Neural cell (in vitro differentiated cells): ENCODE results near the gene GMDS. TPM values are rescaled to one million over a fixed set of nuclear protein-coding genes. Genes with fewer than 3 reads are reported as not detected.

Source experiments
- H2AFZ ChIP-seq: fragments of 200-600, 300-800 bp; sonication (generic), shearing (Covaris generic); 2 replicates; pipeline ENCODE4 v1.6.0; 2014; ENCODE audit warnings: low read depth, mild to moderate bottlenecking, antibody characterized with exemption, low read length, moderate library complexity
- H3F3A ChIP-seq: fragments of 200-600 bp; shearing (Covaris generic); 2 replicates; pipeline ENCODE4 v1.6.1; 2016; ENCODE audit warnings: mild to moderate bottlenecking, moderate library complexity, mixed read lengths, antibody characterized with exemption, low read length; ENCODE audit not compliant: insufficient read depth, poor library complexity, severe bottlenecking
- H3K27ac ChIP-seq: fragments of 200-600, 300-800 bp; sonication (generic), shearing (Covaris generic); 2 replicates; pipeline ENCODE4 v1.5.1; 2014; ENCODE audit warnings: mild to moderate bottlenecking, low read length, moderate library complexity
- H3K27me3 ChIP-seq: fragments of 300-800, 200-600 bp; sonication (generic), shearing (Covaris generic); 2 replicates; pipeline ENCODE4 v1.6.0; 2014; ENCODE audit warnings: mild to moderate bottlenecking, low read depth, low read length, moderate library complexity; ENCODE audit not compliant: insufficient read depth
- H3K36me3 ChIP-seq: fragments of 300-800, 200-600 bp; sonication (generic), shearing (Covaris generic); 2 replicates; pipeline ENCODE4 v1.5.1; 2014; ENCODE audit warnings: mild to moderate bottlenecking, antibody characterized with exemption, low read length, moderate library complexity; ENCODE audit not compliant: insufficient read depth
- H3K4me2 ChIP-seq: fragments of 300-800, 200-600 bp; sonication (generic), shearing (Covaris generic); 2 replicates; pipeline ENCODE4 v1.6.0; 2014; ENCODE audit warnings: mild to moderate bottlenecking, low read length
- H3K4me3 ChIP-seq: fragments of 300-800, 200-600 bp; sonication (generic), shearing (Covaris generic); 2 replicates; pipeline ENCODE4 v1.5.1; 2014; ENCODE audit warnings: mild to moderate bottlenecking, low read length, moderate library complexity
- H3K79me2 ChIP-seq: fragments of 200-600 bp; shearing (Covaris generic); replicated peaks from 2 replicates; pipeline ENCODE4 v1.6.0; 2014; ENCODE audit warnings: mild to moderate bottlenecking, low read length, moderate library complexity; ENCODE audit not compliant: insufficient read depth
- H3K9ac ChIP-seq: fragments of 300-800, 200-600 bp; sonication (generic), shearing (Covaris generic); 2 replicates; pipeline ENCODE4 v1.6.1; 2016; ENCODE audit warnings: mild to moderate bottlenecking, low read length, mixed read lengths
- H3K9me2 ChIP-seq: fragments of 200-600 bp; shearing (Covaris generic); 2 replicates; pipeline ENCODE4 v1.6.1; 2016; ENCODE audit warnings: mild to moderate bottlenecking, low read length, mixed read lengths; ENCODE audit not compliant: insufficient read depth
- H3K9me3 ChIP-seq: fragments of 200-600, 300-800 bp; sonication (generic), shearing (Covaris generic); 2 replicates; pipeline ENCODE4 v1.6.1; 2016; ENCODE audit warnings: mild to moderate bottlenecking, mixed run types, low read length, moderate library complexity, mixed read lengths
- H4K20me1 ChIP-seq: fragments of 200-600 bp; shearing (Covaris generic); 2 replicates; pipeline ENCODE4 v1.6.1; 2016; ENCODE audit warnings: mild to moderate bottlenecking, mixed run types; ENCODE audit not compliant: insufficient read depth
- CTCF ChIP-seq: fragments of 450-650 bp; IDR thresholded peaks from 2 replicates; pipeline ENCODE4 v1.5.1; 2014; ENCODE audit warnings: antibody characterized with exemption, mild to moderate bottlenecking, moderate library complexity; ENCODE audit not compliant: poor library complexity, severe bottlenecking
- EP300 ChIP-seq: fragments of 450-650 bp; conservative IDR thresholded peaks from 2 replicates; pipeline ENCODE4 v1.6.1; 2014; ENCODE audit warnings: antibody characterized with exemption, mild to moderate bottlenecking, moderate library complexity; ENCODE audit not compliant: poor library complexity, severe bottlenecking
- EZH2 ChIP-seq: fragments of 200-600, 300-800 bp; shearing (Covaris generic), sonication (generic); IDR thresholded peaks from 2 replicates; pipeline ENCODE4 v1.6.1; 2014; ENCODE audit warnings: antibody characterized with exemption, low read length, borderline replicate concordance, mild to moderate bottlenecking; ENCODE audit not compliant: insufficient read depth, poor library complexity, severe bottlenecking
- MXI1 ChIP-seq: fragments of 450-650 bp; conservative IDR thresholded peaks from 2 replicates; pipeline ENCODE4 v1.6.1; 2014; ENCODE audit warnings: antibody characterized with exemption, mild to moderate bottlenecking; ENCODE audit not compliant: poor library complexity, severe bottlenecking
- POLR2AphosphoS5 ChIP-seq: IDR thresholded peaks from 2 replicates; pipeline ENCODE4 v1.6.1; 2012
- RAD21 ChIP-seq: fragments of 450-650 bp; conservative IDR thresholded peaks from 2 replicates; pipeline ENCODE4 v1.6.1; 2014; ENCODE audit warnings: antibody characterized with exemption, mild to moderate bottlenecking, moderate library complexity
- REST ChIP-seq: IDR thresholded peaks from 2 replicates; pipeline ENCODE4 v1.6.1; 2012; ENCODE audit warnings: borderline replicate concordance
- SMC3 ChIP-seq: fragments of 450-650 bp; conservative IDR thresholded peaks from 2 replicates; pipeline ENCODE4 v1.6.1; 2014; ENCODE audit warnings: antibody characterized with exemption, mild to moderate bottlenecking, moderate library complexity; ENCODE audit not compliant: poor library complexity
- TAF1 ChIP-seq: IDR thresholded peaks from 2 replicates; pipeline ENCODE4 v1.6.1; 2012; ENCODE audit warnings: low read depth
- polyA plus RNA-seq: library from polyadenylated mRNA; depleted of rRNA; stranded (reverse); fragments of >200 nt; gene quantifications from 2 replicates; pipeline ENCODE4 v1.2.3, GENCODE V29; 2014

Gene GMDS
- polyA plus RNA-seq, 1 donor from 2014 or later, result 11.4 TPM

- Histone ChIP-seq H3K27ac (no peak overlapping the region), H3K4me2 (no peak overlapping the region), H3F3A (no peaks in the 10 kb centered on the region), H4K20me1 (no peaks in the 10 kb centered on the region), H2AFZ (no peak overlapping the region), H3K4me3 (no peak overlapping the region), H3K9ac (no peak overlapping the region), H3K36me3 (no peaks in the 10 kb centered on the region), H3K27me3 (no peaks in the 10 kb centered on the region), H3K9me3 (no peaks in the 10 kb centered on the region), H3K9me2 (no peaks in the 10 kb centered on the region), H3K79me2 (no peaks in the 10 kb centered on the region)
- TF ChIP-seq EZH2, result no peak
- no peak for TF ChIP-seq REST
- no peak for TF ChIP-seq EP300
- TF ChIP-seq MXI1, result no peak
- no peak for TF ChIP-seq POLR2AphosphoS5
- no peak for TF ChIP-seq RAD21
- TF ChIP-seq CTCF, result no peak
- TF ChIP-seq SMC3, result no peak
- no peak for TF ChIP-seq TAF1
Observed at GRCh38 chr6:2183752-2184151, 61.7 kb downstream of the GMDS start.

GRCh38 chr6:2183246-2183645 is 62.2 kb downstream of the GMDS start:
- no peak overlapping the region for H3K4me3 ChIP-seq
- no peaks in the 10 kb centered on the region for H3K9me3 ChIP-seq
- no peak overlapping the region for H3K27ac ChIP-seq
- H3K27me3 ChIP-seq, result no peaks in the 10 kb centered on the region
- no peaks in the 10 kb centered on the region for H3K9me2 ChIP-seq
- H3K4me2 ChIP-seq, result no peak overlapping the region
- no peak overlapping the region for H3K9ac ChIP-seq
- no peaks in the 10 kb centered on the region for H4K20me1 ChIP-seq
- no peak overlapping the region for H2AFZ ChIP-seq
- TF ChIP-seq TAF1 (no peak), REST (no peak), MXI1 (no peak), CTCF (no peak), RAD21 (no peak), SMC3 (no peak), POLR2AphosphoS5 (no peak), EZH2 (no peak), EP300 (no peak)
- no peaks in the 10 kb centered on the region for H3K79me2 ChIP-seq
- H3F3A ChIP-seq, result no peaks in the 10 kb centered on the region
- no peaks in the 10 kb centered on the region for H3K36me3 ChIP-seq
